Activated CD4-positive, alpha-beta T cell treated with anti-CD3 and anti-CD28 coated beads, Interleukin-2, amount 50 U/mL, for 1 hour (primary cell): Measurements from ENCODE around the gene THEM5.

Experiments used
- DNase-seq: peaks from one replicate; pipeline ENCODE4 v3.0.0-alpha.2; 2020

THEM5 gene

GRCh38 chr1:151816548-151817352, 36.8 kb downstream of the THEM5 start:
- no peak for DNase-seq

- no peak for DNase-seq
Observed at GRCh38 chr1:151815716-151816327, 37.7 kb downstream of the THEM5 start.

- DNase-seq: no peak
Observed at GRCh38 chr1:151814971-151815545, 38.5 kb downstream of the THEM5 start.

- no peak for DNase-seq
Observed at GRCh38 chr1:151814426-151814825, 39.1 kb downstream of the THEM5 start.

- DNase-seq: no peak
Observed at GRCh38 chr1:151813271-151813977, 40.1 kb downstream of the THEM5 start.

GRCh38 chr1:151811181-151811580, 42.3 kb downstream of the THEM5 start:
- DNase-seq: no peak

GRCh38 chr1:151809985-151810556, 43.4 kb downstream of the THEM5 start:
- no peak for DNase-seq

GRCh38 chr1:151809290-151809984, 44.1 kb downstream of the THEM5 start:
- DNase-seq: no peak

GRCh38 chr1:151807766-151808165, 45.7 kb downstream of the THEM5 start:
- no peak for DNase-seq

GRCh38 chr1:151807131-151807530, 46.4 kb downstream of the THEM5 start:
- DNase-seq: no peak

GRCh38 chr1:151806170-151806569, 47.3 kb downstream of the THEM5 start:
- DNase-seq: no peak

- DNase-seq: no peak
Observed at GRCh38 chr1:151805066-151805820, 48.3 kb downstream of the THEM5 start, which contains the start of gene LINGO4. LINGO4 (minus strand) TSS chr1:151805419; CDS start chr1:151802704, 2,715 bp downstream.

GRCh38 chr1:151803915-151804314, 49.6 kb downstream of the THEM5 start:
- no peak for DNase-seq

GRCh38 chr1:151803164-151803563, 50.3 kb downstream of the THEM5 start:
- DNase-seq: no peak

GRCh38 chr1:151802372-151802771, 51.1 kb downstream of the THEM5 start:
- no peak for DNase-seq

- no peak for DNase-seq
Observed at GRCh38 chr1:151801846-151802245, 51.7 kb downstream of the THEM5 start.

GRCh38 chr1:151801310-151801820, 52.1 kb downstream of the THEM5 start:
- no peak for DNase-seq

GRCh38 chr1:151800830-151801229, 52.7 kb downstream of the THEM5 start:
- DNase-seq: no peak

- DNase-seq: no peak
Observed at GRCh38 chr1:151799179-151800022, 54.1 kb downstream of the THEM5 start.

GRCh38 chr1:151798571-151798970, 54.9 kb downstream of the THEM5 start:
- no peak for DNase-seq
